COR-L47 (cell line): Measurements from ENCODE around the gene EEFSEC.

Experiments
- DNase-seq: peaks from one replicate; lab custom pipeline; 2025; lab: John Stamatoyannopoulos, UW

Gene EEFSEC

DNA sequence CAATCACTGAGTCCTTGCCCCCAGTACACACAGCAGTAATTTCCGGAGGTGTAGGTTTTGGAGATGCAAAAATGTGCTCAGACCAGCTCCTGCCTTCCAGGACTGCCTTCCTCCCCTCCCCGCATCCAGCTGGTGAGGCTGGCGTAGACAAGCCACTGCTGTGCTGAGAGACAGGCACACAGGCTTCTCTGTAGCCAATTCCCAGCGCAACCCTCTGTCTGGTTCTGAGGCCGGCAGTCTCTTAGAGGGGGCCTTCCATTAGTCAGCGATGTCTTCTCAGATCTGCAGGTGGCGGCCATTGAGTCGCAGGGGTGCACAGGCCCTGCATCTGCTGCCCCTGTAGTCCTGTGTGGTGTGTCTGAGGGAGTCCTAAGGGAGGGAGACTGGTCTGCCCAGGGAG is 199.0 kb downstream of the EEFSEC start:
- DNase-seq: no peak

DNA sequence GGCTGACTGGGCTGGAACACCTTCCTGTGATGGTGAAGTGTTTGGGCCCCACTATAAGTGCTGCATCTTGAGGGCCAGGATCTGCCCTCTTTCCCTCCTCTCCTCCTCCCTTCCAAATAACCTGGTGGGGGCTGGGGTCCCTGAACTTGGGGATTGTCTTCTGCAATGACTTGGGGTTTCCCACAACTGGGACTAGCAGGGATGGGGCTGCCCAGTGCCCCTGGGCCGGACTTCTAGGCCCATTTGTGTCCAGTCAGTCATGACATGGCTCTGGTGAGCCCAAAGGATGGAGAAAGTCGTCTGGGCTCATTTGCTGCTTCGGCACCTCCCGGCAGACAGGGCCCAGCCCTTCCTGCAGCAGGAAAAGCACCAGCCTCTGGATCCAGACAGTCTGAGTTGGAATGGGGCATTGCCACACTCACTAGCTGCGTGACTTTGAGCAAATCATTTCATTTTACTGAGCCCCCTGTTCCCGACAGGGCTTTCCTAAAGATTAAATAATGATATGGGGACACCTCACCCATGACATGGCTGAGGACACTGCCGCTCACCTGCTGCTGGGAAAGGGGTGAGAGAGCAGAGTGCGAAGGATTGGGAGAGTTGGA is 200.2 kb downstream of the EEFSEC start:
- DNase-seq: no peak

GRCh38 chr3:128353991-128354687 is 200.9 kb downstream of the EEFSEC start:
- DNase-seq: no peak

- no peak for DNase-seq
Measured at GRCh38 chr3:128354788-128355542, 201.7 kb downstream of the EEFSEC start.

- DNase-seq: no peak
Measured at GRCh38 chr3:128355543-128355919, 202.2 kb downstream of the EEFSEC start.

DNA sequence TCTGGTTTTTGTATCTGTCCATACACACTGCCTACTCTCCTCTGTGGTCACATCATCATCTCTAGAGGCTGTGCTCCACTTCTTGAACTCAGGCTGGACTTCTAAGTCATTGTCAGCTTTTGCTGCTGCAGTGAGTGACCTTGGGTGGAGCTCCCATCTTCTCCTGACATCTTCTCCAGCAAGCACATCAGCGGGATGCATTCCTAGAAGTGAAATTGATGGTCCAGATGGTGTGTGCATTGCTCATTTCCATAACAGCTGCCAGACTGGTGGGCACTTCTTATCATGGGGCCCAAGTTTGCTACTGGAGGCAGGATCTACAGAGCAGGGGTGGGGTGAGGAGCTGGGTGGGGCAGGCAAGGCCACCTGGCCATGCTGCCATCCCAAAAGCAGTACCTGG is 203.5 kb downstream of the EEFSEC start:
- DNase-seq: no peak

DNA sequence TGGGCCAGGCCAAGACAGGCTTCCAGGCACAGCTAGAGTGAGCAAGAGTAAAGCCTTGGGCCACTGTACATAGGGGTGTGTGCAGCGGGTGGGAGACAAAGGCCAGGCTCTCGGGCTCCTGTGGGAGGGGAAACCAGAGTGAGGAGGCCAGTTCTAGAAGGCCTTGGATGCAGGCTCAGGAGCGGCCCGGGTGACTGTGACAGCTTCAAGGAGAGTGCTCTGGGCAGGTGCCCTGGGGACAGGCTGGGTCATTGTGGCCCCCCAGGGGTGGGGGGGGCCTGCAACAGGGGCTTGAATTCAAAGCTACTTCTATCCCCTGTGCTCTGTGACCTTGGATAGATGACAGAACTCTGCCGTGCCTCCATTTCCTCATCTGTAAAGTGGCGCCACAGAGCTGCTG is 204.3 kb downstream of the EEFSEC start:
- no peak for DNase-seq

- DNase-seq: no peak
Measured at GRCh38 chr3:128358156-128358895, 205.0 kb downstream of the EEFSEC start.

- no peak for DNase-seq
Measured at GRCh38 chr3:128359060-128359664, 205.9 kb downstream of the EEFSEC start.

- DNase-seq: no peak
Measured at GRCh38 chr3:128359846-128360642, 206.8 kb downstream of the EEFSEC start.

DNA sequence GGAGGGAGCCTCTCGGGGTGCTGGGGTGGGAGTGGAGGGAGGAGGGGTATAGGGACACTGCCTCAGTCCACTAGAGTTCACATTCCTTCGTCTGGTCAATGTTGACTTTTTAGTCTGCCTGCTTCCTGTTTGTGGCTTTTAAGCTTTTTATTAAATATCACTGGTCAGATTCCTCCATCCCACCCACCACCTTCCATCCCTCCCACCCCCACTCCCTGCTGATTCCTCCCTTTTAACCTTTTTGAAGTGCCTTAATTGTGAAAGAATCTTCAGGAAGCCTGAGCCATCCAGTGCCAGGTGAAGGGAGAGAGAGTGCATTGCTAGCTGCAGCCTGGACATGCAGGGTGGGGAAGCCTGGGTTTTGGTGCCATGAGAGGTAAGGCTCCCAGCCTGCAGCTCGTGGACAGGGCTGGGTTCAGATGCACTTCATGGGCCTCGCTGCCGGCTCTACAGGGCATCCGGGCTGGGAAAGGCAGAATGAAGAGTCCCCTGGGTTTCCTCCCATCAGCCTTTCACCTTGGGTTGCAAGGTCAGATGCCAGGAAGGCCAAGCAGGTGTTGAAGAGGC is 207.5 kb downstream of the EEFSEC start:
- DNase-seq: no peak

GRCh38 chr3:128362026-128362965 is 209.0 kb downstream of the EEFSEC start:
- DNase-seq: no peak

GRCh38 chr3:128364291-128364690 is 211.0 kb downstream of the EEFSEC start:
- DNase-seq: no peak

GRCh38 chr3:128364808-128365360 is 211.6 kb downstream of the EEFSEC start:
- no peak for DNase-seq

DNA sequence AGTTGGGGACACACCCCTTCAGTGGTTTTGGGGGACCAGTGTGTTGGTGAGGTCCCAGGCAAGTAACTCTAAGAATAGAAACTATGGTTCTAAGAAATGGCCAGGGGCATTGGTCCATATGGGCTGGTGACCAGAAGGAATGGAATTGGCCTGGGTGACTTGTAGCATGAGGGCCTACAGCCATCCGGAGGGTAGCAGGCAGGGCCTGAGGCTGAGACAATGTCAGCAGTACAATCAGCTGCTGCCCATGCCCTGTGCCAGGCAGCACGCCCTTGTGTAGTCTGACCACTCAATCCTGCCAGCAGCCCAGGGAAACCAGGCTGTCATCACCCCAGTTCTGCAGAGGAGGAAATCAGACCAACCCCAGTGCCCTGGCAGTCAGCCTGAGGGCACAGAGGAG is 212.9 kb downstream of the EEFSEC start:
- no peak for DNase-seq

GRCh38 chr3:128366652-128367051 is 213.4 kb downstream of the EEFSEC start:
- DNase-seq: no peak

DNA sequence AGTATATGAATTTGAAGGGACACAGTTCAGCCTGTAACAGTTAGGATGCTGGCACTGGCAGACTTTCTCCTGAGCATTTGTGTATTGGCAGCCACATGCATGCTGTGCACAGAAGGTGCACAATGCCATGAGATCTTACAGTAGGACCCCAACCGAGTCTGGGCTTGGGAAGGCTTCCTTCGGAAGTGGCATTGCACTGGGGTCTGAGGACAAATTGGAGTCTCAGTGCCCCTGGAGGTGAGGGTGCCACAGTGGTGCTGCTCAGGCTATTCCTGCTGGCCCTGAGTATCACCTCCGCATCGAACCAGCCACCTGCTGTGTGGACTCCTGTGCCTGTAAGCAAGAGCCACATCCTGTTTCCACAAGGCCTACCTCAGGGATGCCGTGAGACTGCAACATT is 213.9 kb downstream of the EEFSEC start:
- no peak for DNase-seq

DNA sequence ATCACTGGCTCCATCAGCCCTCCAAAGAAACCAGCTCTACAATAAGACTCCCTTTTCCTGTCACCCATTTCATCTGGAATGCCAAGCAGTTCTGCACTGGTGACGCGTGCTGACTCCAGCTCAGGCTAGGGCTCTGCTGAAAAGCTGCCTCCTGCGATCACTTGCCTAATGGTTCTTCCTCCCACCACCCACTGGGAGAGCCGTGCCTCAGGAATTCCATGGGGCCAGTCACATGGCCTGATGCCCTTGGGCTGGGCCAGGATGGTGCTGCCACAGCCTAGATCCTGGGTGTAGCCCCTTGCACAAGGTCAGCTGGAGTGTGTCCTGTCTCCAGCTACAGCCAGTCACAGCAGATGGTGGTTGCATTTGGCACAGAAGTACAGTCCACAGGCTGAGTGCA is 214.5 kb downstream of the EEFSEC start:
- DNase-seq: no peak

GRCh38 chr3:128368626-128369025 is 215.3 kb downstream of the EEFSEC start:
- DNase-seq: no peak
